HepG2 (cell line): Measurements from ENCODE around the gene SERPINB13. TPM values are rescaled to one million over a fixed set of nuclear protein-coding genes. Genes with fewer than 3 reads are reported as not detected.

Source experiments
- ATAC-seq: fragments of 200-7000 bp; cut with Tn5 transposase; 3 replicates; pipeline ENCODE4 v1.9.1; 2020; ENCODE audit warnings: mild to moderate bottlenecking, moderate library complexity
- BruUV-seq: library from RNA; stranded (reverse); fragments of 400-500 nt; replicated peaks from 2 replicates; lab custom pipeline; 2021; lab: Mats Ljungman, UMichigan
- CTCF ChIA-PET: fragments of 300-600 bp; formaldehyde crosslinking; extraction: SDS; loops from one replicate; lab custom pipeline; 2021; ENCODE audit warnings: low total read pairs, inconsistent platforms, low intra/inter-chr PET ratio; lab: Yijun Ruan, JAX
- POLR2A ChIA-PET: fragments of 350-600 bp; sonication (Branson Sonifier 250); formaldehyde crosslinking; loops from one replicate; lab custom pipeline; 2020; ENCODE audit warnings: antibody characterized with exemption, inconsistent platforms; lab: Yijun Ruan, JAX
- DNase-seq: peaks from one replicate; pipeline ENCODE4 v3.0.0-alpha.2; 2015; ENCODE audit warnings: low spot score
- FAIRE-seq: peaks from 3 replicates; lab custom pipeline; 2011; peaks lifted over from hg19 to GRCh38; lab: Jason Lieb, UNC
- H2AFZ ChIP-seq: one replicate; pipeline ENCODE4 v1.6.1; 2011; ENCODE audit warnings: low read length, inconsistent platforms
- H3K27ac ChIP-seq: fragments of 300-600 bp; 3 replicates; pipeline ENCODE4 v1.8.0; 2011; ENCODE audit warnings: mixed run types, mild to moderate bottlenecking, mixed read lengths, low read length, inconsistent platforms; ENCODE audit not compliant: insufficient read depth; ENCODE audit errors: extremely low read length
- H3K27me3 ChIP-seq, 2 experiments: fragments of 200-600 bp in 1 of 2; 2 replicates in 1 of 2; 3 replicates in 1 of 2; pipeline versions ENCODE4 v1.6.0 to v1.8.0; 2011; ENCODE audit warnings: low read length in 2 of 2, mild to moderate bottlenecking in 2 of 2, moderate library complexity in 2 of 2, inconsistent platforms in 1 of 2; ENCODE audit not compliant: insufficient read depth in 2 of 2, control insufficient read depth in 1 of 2
- H3K36me3 ChIP-seq, 2 experiments: fragments of 200-600 bp in 1 of 2; replicated peaks in 1 of 2; 2 replicates in 1 of 2; 3 replicates in 1 of 2; pipeline versions ENCODE4 v1.5.1 to v1.8.0; 2011; ENCODE audit warnings: low read length in 2 of 2, inconsistent platforms in 1 of 2; ENCODE audit not compliant: insufficient read depth in 2 of 2, control insufficient read depth in 1 of 2
- H3K4me1 ChIP-seq: 2 replicates; pipeline ENCODE4 v1.5.1; 2012; ENCODE audit warnings: low read length, inconsistent platforms; ENCODE audit not compliant: insufficient read depth
- H3K4me2 ChIP-seq: 2 replicates; pipeline ENCODE4 v1.6.0; 2011; ENCODE audit warnings: low read depth, low read length, inconsistent platforms
- H3K4me3 ChIP-seq, 3 experiments: fragments of 200-600 bp in 1 of 3; sonication (generic), shearing (Covaris generic) in 1 of 3; replicated peaks in 1 of 3; 2 replicates each; pipeline ENCODE4 v1.5.1; 2011 to 2016; ENCODE audit warnings: low read length in 3 of 3, inconsistent platforms in 2 of 3, low read depth in 2 of 3, mild to moderate bottlenecking in 2 of 3, control low read depth in 1 of 3, mixed read lengths in 1 of 3; ENCODE audit not compliant: insufficient read depth in 1 of 3
- H3K79me2 ChIP-seq: one replicate; pipeline ENCODE4 v1.6.1; 2011; ENCODE audit warnings: low read length, inconsistent platforms; ENCODE audit not compliant: insufficient read depth
- H3K9ac ChIP-seq: 2 replicates; pipeline ENCODE4 v1.6.0; 2011; ENCODE audit warnings: mild to moderate bottlenecking, low read depth, low read length, inconsistent platforms; ENCODE audit not compliant: insufficient read depth
- H3K9me3 ChIP-seq: 2 replicates; pipeline ENCODE4 v1.5.1; 2012; ENCODE audit warnings: mild to moderate bottlenecking, low read length
- H4K20me1 ChIP-seq: 2 replicates; pipeline ENCODE4 v1.6.0; 2011; ENCODE audit warnings: inconsistent platforms, mild to moderate bottlenecking, low read length, moderate library complexity; ENCODE audit not compliant: insufficient read depth
- ARID2 ChIP-seq: sonication (generic); formaldehyde crosslinking; IDR thresholded peaks from 2 replicates; pipeline ENCODE4 v1.8.1; 2022; ENCODE audit warnings: mild to moderate bottlenecking, missing genetic modification reagents, borderline replicate concordance
- ATF7-NPFF ChIP-seq: sonication (generic); formaldehyde crosslinking; IDR thresholded peaks from 2 replicates; pipeline ENCODE4 v1.8.1; 2023; ENCODE audit warnings: mild to moderate bottlenecking, low read depth, missing genetic modification reagents, moderate library complexity
- CENPT ChIP-seq: sonication (generic); formaldehyde crosslinking; IDR thresholded peaks from 2 replicates; pipeline ENCODE4 v1.8.0; 2022; ENCODE audit warnings: low read depth, mild to moderate bottlenecking, moderate library complexity, missing genetic modification reagents
- RBAK ChIP-seq: sonication (generic); formaldehyde crosslinking; IDR thresholded peaks from 2 replicates; pipeline ENCODE4 v1.5.1; 2020; ENCODE audit warnings: mild to moderate bottlenecking, missing genetic modification reagents
- RBFOX2 ChIP-seq: fragments of 200-400 bp; formaldehyde crosslinking; IDR thresholded peaks from 2 replicates; pipeline ENCODE4 v1.6.1; 2017; ENCODE audit warnings: low read depth, mild to moderate bottlenecking, low read length
- SALL1 ChIP-seq: sonication (generic); formaldehyde crosslinking; IDR thresholded peaks from 2 replicates; pipeline ENCODE4 v1.8.0; 2022; ENCODE audit warnings: mild to moderate bottlenecking, missing genetic modification reagents
- SRF ChIP-seq: IDR thresholded peaks from 2 replicates; pipeline ENCODE4 v1.6.1; 2011; ENCODE audit warnings: mild to moderate bottlenecking, low read depth, low read length, moderate library complexity
- TCF7L2 ChIP-seq: IDR thresholded peaks from 2 replicates; pipeline ENCODE4 v1.6.1; 2011; ENCODE audit warnings: mild to moderate bottlenecking, low read depth, low read length, moderate library complexity
- ZBTB46 ChIP-seq: sonication (generic); formaldehyde crosslinking; IDR thresholded peaks from 2 replicates; pipeline ENCODE4 v1.4.0; 2020; ENCODE audit warnings: mild to moderate bottlenecking, missing genetic modification reagents, borderline replicate concordance
- ZNF234 ChIP-seq: sonication (generic); formaldehyde crosslinking; conservative IDR thresholded peaks from 2 replicates; pipeline ENCODE4 v1.5.1; 2020; ENCODE audit warnings: mild to moderate bottlenecking, missing genetic modification reagents
- ZNF280B ChIP-seq: sonication (generic); formaldehyde crosslinking; IDR thresholded peaks from 2 replicates; pipeline ENCODE4 v1.5.0; 2020; ENCODE audit warnings: missing genetic modification reagents, mild to moderate bottlenecking, borderline replicate concordance
- ZNF329 ChIP-seq: sonication (generic); formaldehyde crosslinking; IDR thresholded peaks from 2 replicates; pipeline ENCODE4 v1.9.0; 2021; ENCODE audit warnings: low read depth, mild to moderate bottlenecking, missing genetic modification reagents
- ZNF674 ChIP-seq: sonication (generic); formaldehyde crosslinking; IDR thresholded peaks from 2 replicates; pipeline ENCODE4 v1.5.0; 2020; ENCODE audit warnings: low read depth, mild to moderate bottlenecking, missing genetic modification reagents
- ZNF790 ChIP-seq: sonication (generic); formaldehyde crosslinking; IDR thresholded peaks from 2 replicates; pipeline ENCODE4 v1.8.0; 2022; ENCODE audit warnings: missing genetic modification reagents, mild to moderate bottlenecking, borderline replicate concordance
- WGBS: methylation state at CpG from one replicate; pipeline ENCODE4 v1.1.6; 2017; ENCODE audit warnings: low lambda C conversion rate; 5-methylcytosine and 5-hydroxymethylcytosine counted together
- in situ Hi-C: cut with HindIII; loops from 2 replicates; pipeline ENCODE4 v1.10.0; 2017; ENCODE audit warnings: low pct_unique_long_range_greater_than_20kb; ENCODE audit not compliant: extremely low pct_ligation_motif_present
- intact Hi-C: fragments of 100-400 bp; cut with micrococcal nuclease; formaldehyde crosslinking; loops from one replicate; pipeline ENCODE4 v1.10.0; 2022; ENCODE audit not compliant: unreplicated experiment
- polyA plus RNA-seq, 8 experiments: library from polyadenylated mRNA; depleted of rRNA in 3 of 8; stranded (reverse) in 7 of 8; unstranded in 1 of 8; fragments of >200 nt; fragmentation: Illumina TruSeq in 4 of 8; extraction: Trizol in 4 of 8; gene quantifications; 2 replicates each; pipeline versions ENCODE4 v1.2.1 to v1.2.3, GENCODE V29; 2011 to 2016; ENCODE audit warnings: low read depth in 4 of 8, missing spikeins in 1 of 8, mixed read lengths in 1 of 8; ENCODE audit not compliant: insufficient read depth in 1 of 8
- total RNA-seq, 5 experiments: library from RNA; depleted of rRNA; stranded (reverse); fragments of >200 nt; fragmentation: Illumina TruSeq; extraction: Trizol; gene quantifications; 2 replicates each; pipeline ENCODE4 v1.2.3, GENCODE V29; 2016; ENCODE audit warnings: low read depth in 1 of 5
- TF ChIP-seq, protein P1 (sequence below): sonication (generic); formaldehyde crosslinking; IDR thresholded peaks from 2 replicates; pipeline ENCODE4 v1.4.0; 2020; ENCODE audit warnings: missing genetic modification reagents

SERPINB13 gene
- total and polyA plus RNA-seq, 2 of the 13 experiments (the other 11 are each of a cell fraction or from before 2014, with no cell fraction given): not detected

DNA sequence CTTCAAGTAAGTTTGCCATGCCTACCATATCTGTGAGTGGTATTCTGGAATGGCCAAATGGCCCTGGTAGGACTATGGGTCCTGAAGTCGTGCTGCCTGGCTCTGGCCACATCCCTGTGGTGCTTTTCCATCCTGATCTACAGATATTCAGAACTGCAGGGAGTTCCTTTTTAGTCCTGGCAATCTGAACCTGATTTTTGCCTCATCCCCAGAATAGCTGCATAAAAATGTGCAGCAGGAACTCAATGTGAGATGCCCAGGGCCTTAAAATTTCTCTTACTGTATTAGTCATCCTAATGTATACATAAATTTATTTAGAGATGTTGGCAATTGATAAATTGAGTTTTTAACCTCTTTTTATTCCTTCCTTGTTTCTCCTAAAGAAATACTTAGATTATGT, 5.3 kb downstream of the SERPINB13 start:
- intact Hi-C loops: no loop called here
- Histone ChIP-seq H3K9ac (no peak overlapping the region), H3K4me1 (no peaks in the 10 kb centered on the region), H3K9me3 (no peaks in the 10 kb centered on the region), H3K79me2 (no peaks in the 10 kb centered on the region), H3K27me3 (0 out of 5 replicates have a peak, but pooled peaks cover 0 to 4% of the 10 kb centered on the region in 2 experiments), H3K27ac (no peak overlapping the region), H3K36me3 (no peaks in the 10 kb centered on the region), H4K20me1 (no peaks in the 10 kb centered on the region), H3K4me3 (no peak overlapping the region), H2AFZ (no peak overlapping the region), H3K4me2 (no peak overlapping the region)
- TF ChIP-seq ZNF674 (CRISPR knock-in tag): no peak
- no peak for TF ChIP-seq CENPT (CRISPR knock-in tag)
- TF ChIP-seq ZNF234: no peak
- no peak for TF ChIP-seq ZNF790
- TF ChIP-seq, protein P1, sequence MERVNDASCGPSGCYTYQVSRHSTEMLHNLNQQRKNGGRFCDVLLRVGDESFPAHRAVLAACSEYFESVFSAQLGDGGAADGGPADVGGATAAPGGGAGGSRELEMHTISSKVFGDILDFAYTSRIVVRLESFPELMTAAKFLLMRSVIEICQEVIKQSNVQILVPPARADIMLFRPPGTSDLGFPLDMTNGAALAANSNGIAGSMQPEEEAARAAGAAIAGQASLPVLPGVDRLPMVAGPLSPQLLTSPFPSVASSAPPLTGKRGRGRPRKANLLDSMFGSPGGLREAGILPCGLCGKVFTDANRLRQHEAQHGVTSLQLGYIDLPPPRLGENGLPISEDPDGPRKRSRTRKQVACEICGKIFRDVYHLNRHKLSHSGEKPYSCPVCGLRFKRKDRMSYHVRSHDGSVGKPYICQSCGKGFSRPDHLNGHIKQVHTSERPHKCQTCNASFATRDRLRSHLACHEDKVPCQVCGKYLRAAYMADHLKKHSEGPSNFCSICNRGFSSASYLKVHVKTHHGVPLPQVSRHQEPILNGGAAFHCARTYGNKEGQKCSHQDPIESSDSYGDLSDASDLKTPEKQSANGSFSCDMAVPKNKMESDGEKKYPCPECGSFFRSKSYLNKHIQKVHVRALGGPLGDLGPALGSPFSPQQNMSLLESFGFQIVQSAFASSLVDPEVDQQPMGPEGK (CRISPR knock-in tag): no peak
- TF ChIP-seq ZBTB46: no peak
- TF ChIP-seq SALL1: no peak
- no peak for TF ChIP-seq ZNF329 (CRISPR knock-in tag)
- TF ChIP-seq RBAK (CRISPR knock-in tag): no peak
- no peak for TF ChIP-seq ATF7-NPFF (CRISPR knock-in tag)
- TF ChIP-seq RBFOX2: no peak
- TF ChIP-seq SRF: no peak
- no peak for TF ChIP-seq ZNF280B (CRISPR knock-in tag)
- no peak for TF ChIP-seq TCF7L2
- TF ChIP-seq ARID2 (CRISPR knock-in tag): no peak
- no peak for FAIRE-seq
- ChIA-PET CTCF (no interaction called here), POLR2A (no interaction called here)
- no peak for ATAC-seq
- no TSS peak for BruUV-seq
- 0% methylated on average over 1 of the region's 1 CpG for WGBS
- in situ Hi-C loops: no loop called here
- DNase-seq: no peak
